ENCODE results near the gene SORBS1. TPM values are rescaled to one million over a fixed set of nuclear protein-coding genes. Genes with fewer than 3 reads are reported as not detected.

Gene SORBS1
- total RNA-seq, 1 donor from 2014 or later = 426 TPM

- DNase-seq (ENCODE audit: low spot score) = peak; percentile 57
These were observed 43.4 kb downstream of the SORBS1 start for GRCh38 chr10:95517536-95518454.

GRCh38 chr10:95516774-95517373 lies 44.3 kb downstream of the SORBS1 start:
- no peak for DNase-seq (ENCODE audit: low spot score)

DNA sequence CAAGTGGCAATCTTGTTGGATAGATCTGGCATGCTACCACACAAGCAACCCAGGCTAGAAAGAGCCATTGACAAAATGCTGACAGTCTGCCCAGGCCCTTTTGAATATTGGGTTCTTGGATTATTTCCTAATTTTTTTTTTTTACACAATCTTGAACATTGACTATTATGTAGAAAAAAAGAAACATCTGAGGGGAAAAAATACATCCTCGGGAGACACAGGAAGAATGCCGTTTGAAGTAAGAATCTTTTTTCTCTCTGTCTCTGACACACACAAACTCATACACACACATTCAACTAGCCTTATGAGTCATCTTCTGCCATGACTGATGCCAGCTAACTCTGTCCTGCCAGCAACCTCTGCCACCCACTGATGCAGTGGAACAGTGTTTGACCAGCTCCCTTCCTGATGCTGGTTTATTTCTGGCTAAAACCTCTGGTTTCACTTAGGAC lies 47.2 kb downstream of the SORBS1 start:
- DNase-seq (ENCODE audit: low spot score) = no peak

- no peak for DNase-seq (ENCODE audit: low spot score)
These were observed 48.1 kb downstream of the SORBS1 start for GRCh38 chr10:95513008-95513589.

- no peak for DNase-seq (ENCODE audit: low spot score)
These were observed 49.9 kb downstream of the SORBS1 start for GRCh38 chr10:95511314-95511713.

GRCh38 chr10:95509251-95509650 lies 51.9 kb downstream of the SORBS1 start:
- DNase-seq (ENCODE audit: low spot score) = peak; percentile 71

DNA sequence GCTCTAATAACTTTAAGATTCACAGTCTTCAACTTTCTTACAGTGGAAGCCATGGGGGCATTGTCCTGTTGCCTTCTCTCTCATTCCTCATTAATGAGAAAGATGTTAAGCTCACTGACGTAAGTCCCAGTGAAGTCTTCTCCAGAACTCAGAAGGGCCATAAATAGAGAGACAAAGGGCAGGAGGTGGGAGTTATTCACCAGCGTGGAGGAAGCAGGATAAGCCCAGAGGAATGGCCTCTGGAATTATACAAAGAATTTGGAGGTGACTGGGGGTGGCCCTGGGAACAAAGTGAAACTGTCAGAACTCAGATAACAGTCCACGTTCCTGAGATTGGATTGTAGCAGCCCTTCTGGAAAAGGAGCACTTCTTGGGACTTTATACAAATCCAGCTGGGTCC lies 52.4 kb downstream of the SORBS1 start:
- DNase-seq (ENCODE audit: low spot score) = peak; percentile 50

- DNase-seq (ENCODE audit: low spot score) = peak; percentile 17
These were observed 55.0 kb downstream of the SORBS1 start for GRCh38 chr10:95506056-95506737.

DNA sequence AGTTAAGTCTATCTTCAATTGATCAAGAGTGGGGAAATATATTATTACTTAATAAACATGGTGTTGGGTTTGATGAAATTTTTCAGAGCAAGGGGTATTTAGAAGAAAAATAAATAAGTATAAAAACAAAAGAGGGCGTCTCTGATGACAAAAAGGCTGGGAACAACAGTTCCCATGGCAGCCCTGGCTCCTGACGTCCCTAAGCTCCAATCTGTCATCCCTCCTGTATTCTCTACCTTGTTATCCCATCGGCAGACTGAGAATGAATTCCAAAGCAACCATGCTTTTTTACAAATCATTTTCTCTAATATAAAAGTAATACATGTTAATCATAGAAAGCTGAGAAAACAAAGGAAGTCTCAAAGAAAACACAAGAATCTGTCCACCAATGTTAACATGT lies 55.5 kb downstream of the SORBS1 start:
- DNase-seq (ENCODE audit: low spot score) = no peak

DNA sequence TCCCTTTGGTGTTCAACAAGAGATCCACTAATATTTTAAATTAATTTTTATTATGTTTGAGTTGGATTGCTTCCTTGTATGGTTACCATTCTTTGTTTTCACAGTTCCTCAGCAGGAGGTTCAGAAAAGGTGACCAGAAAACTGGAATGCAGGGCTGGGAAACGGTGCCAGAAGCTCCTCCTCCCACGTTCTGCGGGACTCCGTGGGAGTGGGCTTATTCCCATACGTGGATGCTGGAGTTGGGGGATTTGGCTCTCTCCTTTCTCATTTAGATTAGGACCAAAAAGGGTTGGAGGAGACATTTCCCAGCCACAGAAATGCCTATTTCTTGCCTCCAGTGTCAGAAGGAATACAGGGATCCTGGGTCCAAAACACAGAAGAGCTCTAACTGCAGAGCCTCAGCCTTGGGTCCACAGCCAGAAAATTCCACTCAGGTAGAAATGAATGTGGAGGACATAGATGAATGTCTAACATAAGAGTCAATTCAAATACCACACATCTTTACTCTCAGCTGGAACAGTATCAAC lies 56.0 kb downstream of the SORBS1 start:
- no peak for DNase-seq (ENCODE audit: low spot score)

DNA sequence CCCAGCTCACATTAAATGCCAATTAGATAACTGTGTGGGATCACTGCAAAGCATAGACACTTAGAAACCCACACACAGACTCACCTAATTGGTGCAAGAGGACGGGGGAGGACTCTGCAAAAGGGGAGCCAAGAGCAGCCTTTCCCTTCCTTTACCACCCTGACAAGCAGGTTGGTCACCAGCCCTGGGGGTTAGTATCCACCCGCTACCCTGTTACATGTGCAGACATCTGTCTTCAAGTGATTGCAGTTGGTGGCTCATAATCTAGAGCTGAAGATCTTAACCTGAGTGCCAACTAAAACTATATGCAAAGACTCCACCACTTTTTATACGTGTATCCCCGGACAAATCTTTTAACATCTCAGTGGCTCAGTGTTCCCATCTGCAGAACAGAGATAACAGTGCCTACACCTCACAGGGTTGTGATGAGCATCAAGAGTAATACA lies 56.9 kb downstream of the SORBS1 start:
- DNase-seq (ENCODE audit: low spot score) = no peak

DNA sequence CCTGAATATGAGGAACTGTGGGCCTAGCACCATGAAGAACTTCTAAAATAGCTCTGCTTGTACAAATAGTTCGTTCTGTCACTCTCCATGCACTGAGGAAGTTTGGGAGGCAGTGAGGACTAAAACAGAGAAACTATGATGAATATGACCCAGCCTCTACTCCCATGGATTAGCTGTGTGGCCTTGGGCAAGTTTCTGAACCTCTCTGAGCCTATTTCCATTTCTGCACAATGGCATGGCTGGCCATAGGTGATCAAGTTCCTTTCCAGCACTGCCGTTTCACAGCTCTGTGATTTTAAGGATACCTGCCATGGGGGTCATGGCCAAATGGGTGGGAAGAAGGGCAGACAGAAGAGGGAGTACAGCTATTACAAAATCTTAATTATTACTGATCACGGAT lies 57.6 kb downstream of the SORBS1 start:
- DNase-seq (ENCODE audit: low spot score) = no peak

DNA sequence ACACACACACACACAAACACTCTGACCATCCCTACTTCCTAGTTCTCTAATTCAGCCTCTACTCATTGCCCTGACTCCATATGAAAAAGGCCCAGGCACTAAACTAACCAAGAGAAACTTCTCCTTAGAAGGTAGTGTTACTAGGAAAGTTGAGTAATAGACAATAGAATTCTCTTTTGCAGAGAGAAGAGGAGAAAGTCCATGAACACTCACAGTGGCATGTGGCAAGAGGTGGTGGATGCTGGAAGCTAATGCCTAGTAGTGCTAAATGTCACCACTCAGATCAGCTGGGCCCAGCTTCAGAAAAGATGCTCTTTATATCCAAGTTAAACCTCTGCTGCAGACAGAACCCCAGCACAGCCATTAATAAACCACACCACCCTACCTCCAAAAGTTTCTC lies 58.2 kb downstream of the SORBS1 start:
- peak; percentile 16 for DNase-seq (ENCODE audit: low spot score)

GRCh38 chr10:95502377-95502776 lies 58.8 kb downstream of the SORBS1 start:
- no peak for DNase-seq (ENCODE audit: low spot score)

- DNase-seq (ENCODE audit: low spot score) = peak; percentile 24
These were observed 59.7 kb downstream of the SORBS1 start for GRCh38 chr10:95501203-95502094.

- DNase-seq (ENCODE audit: low spot score) = no peak
These were observed 60.5 kb downstream of the SORBS1 start for GRCh38 chr10:95500649-95501048.

DNA sequence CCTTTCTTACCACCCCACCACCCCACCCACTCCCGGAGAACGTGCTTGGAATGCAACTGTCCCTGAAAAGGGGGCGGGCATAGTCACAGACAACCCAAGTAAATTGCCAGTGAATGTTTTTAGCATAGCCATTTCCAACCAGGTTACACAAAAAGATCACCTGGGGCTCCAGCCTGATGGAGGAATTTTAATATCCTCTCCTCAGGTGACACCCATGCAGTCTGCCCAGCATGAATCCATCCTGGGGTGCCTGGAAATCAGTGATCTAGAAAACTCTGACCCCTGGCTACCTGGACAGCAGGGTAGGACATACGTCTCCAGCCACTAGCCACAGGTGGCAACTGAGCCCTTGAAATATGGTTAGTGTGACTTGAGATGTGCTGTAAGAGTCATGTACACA lies 61.1 kb downstream of the SORBS1 start:
- no peak for DNase-seq (ENCODE audit: low spot score)

- no peak for DNase-seq (ENCODE audit: low spot score)
These were observed 61.6 kb downstream of the SORBS1 start for GRCh38 chr10:95499482-95499989.

DNA sequence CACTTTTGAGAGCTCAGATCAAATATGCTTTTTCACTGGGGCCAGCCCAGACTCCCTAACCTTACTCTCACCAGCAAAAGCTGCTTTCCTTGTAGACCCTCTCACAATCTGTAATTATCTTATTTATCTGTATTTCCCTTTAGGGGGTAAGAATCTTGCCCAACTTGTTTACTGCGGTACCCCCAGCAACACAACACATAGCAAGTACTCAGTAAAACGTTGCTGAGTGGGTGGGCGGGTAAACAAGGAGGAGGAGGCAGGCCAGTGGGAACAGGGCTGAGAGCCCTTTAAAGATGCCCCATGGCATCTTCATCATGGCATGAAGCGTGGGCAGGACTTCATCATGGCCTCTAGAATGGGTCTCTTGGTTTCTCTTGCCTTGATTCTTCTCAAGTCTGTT lies 64.2 kb downstream of the SORBS1 start:
- no peak for DNase-seq (ENCODE audit: low spot score)

GRCh38 chr10:95496246-95496911 lies 64.8 kb downstream of the SORBS1 start:
- no peak for DNase-seq (ENCODE audit: low spot score)
